ENCODE data around the gene CYP8B1. TPM values are rescaled to one million over a fixed set of nuclear protein-coding genes. Genes with fewer than 3 reads are reported as not detected.
A peak's percentile ranks its signal among the peaks of the same experiment; 100 is the strongest.

CYP8B1 gene
- total and polyA plus RNA-seq, 2 of the 8 experiments (the other 6 are each of a cell fraction or from before 2014, with no cell fraction given) = not detected

- H2BK12ac ChIP-seq (ENCODE audit: low read depth, low read length) = no peak overlapping the region
- CTCF ChIA-PET (ENCODE audit: partially characterized antibody) = interaction anchor here (0.6 to 1.1 kb wide), 2 partner anchors 12 to 39 kb away, joined by 3 read pairs; no protein-coding TSS in a partner anchor
- H4K5ac ChIP-seq (ENCODE audit: insufficient read length, low read depth, low read length) = no peak overlapping the region
- H3K4me2 ChIP-seq (ENCODE audit: insufficient read depth in 1 of 2, low read depth in 2 of 2, low read length in 2 of 2) = no peak overlapping the region
- H3K36me3 ChIP-seq (ENCODE audit: control insufficient read depth in 2 of 4, insufficient read depth in 4 of 4, low read length in 3 of 4) = no peaks in the 10 kb centered on the region
- no peaks in the 10 kb centered on the region for H4K20me1 ChIP-seq (replicated peaks in 1 of 2; ENCODE audit: control insufficient read depth in 1 of 2, insufficient read depth in 2 of 2, low read length in 2 of 2)
- WGBS, 2 experiments (ENCODE audit: extremely low coverage in 1 of 2, insufficient coverage in 1 of 2, insufficient read length in 1 of 2, insufficient replicate concordance in 2 of 2, low coverage in 1 of 2, low lambda C conversion rate in 2 of 2, missing lambda C conversion rate in 1 of 2) = 91% methylated on average over 8 of the region's 8 CpGs; no CpG with 5 or more reads in 1 of the 2 experiments
- H3K4me1 ChIP-seq (replicated peaks in 1 of 4; ENCODE audit: control insufficient read depth in 3 of 4, insufficient read depth in 4 of 4, low read length in 3 of 4) = no peaks in the 10 kb centered on the region; a peak in 1 of 7 replicates
- no peaks in the 10 kb centered on the region for H3K9me3 ChIP-seq (ENCODE audit: insufficient read depth in 2 of 2, low read depth in 1 of 2, low read length in 1 of 2)
- no peak overlapping the region for H3K14ac ChIP-seq (ENCODE audit: insufficient read length)
- no peak overlapping the region for H3K9ac ChIP-seq (replicated peaks in 1 of 4; ENCODE audit: extremely low read depth in 1 of 4, low read depth in 3 of 4, low read length in 3 of 4)
- no peak overlapping the region for H2BK120ac ChIP-seq (replicated peaks; ENCODE audit: low read depth, low read length)
- FAIRE-seq (no peak), DNase-seq (ENCODE audit: low read depth in 1 of 2, low spot score in 2 of 2) (no peak)
- no peak overlapping the region for H4K91ac ChIP-seq (replicated peaks; ENCODE audit: insufficient read length, low read length)
- no peak overlapping the region for H3K18ac ChIP-seq (ENCODE audit: extremely low read depth, low read length)
- H2AFZ ChIP-seq (ENCODE audit: low read length) = no peak overlapping the region
- H2AK5ac ChIP-seq (ENCODE audit: low read depth, low read length) = no peak overlapping the region
- no peaks in the 10 kb centered on the region for H3K79me2 ChIP-seq (ENCODE audit: control insufficient read depth in 1 of 2, insufficient read depth in 2 of 2, low read length in 2 of 2)
- H2BK15ac ChIP-seq (ENCODE audit: low read length) = peak overlapping the region; percentile 53; the same call in 1 of the 2 replicates
- no peak overlapping the region for H4K8ac ChIP-seq (ENCODE audit: extremely low read depth, insufficient read depth, low read length)
- H3K27ac ChIP-seq (ENCODE audit: low read depth, low read length) = no peak overlapping the region
- H3K79me1 ChIP-seq (ENCODE audit: low read depth, low read length) = no peaks in the 10 kb centered on the region
- H3K4me3 ChIP-seq (ENCODE audit: extremely low read depth in 1 of 4, insufficient read depth in 2 of 4, low read depth in 3 of 4, low read length in 4 of 4) = no peak overlapping the region
- H3K56ac ChIP-seq (replicated peaks; ENCODE audit: insufficient read length, low read depth, low read length) = no peak overlapping the region
- no peaks in the 10 kb centered on the region for H3K23me2 ChIP-seq (ENCODE audit: low read depth, low read length)
- no peaks in the 10 kb centered on the region for H3K27me3 ChIP-seq (replicated peaks in 1 of 4; ENCODE audit: control insufficient read depth in 3 of 4, extremely low read depth in 1 of 4, insufficient read depth in 3 of 4, low read length in 3 of 4)
- no peak overlapping the region for H3K4ac ChIP-seq (replicated peaks; ENCODE audit: insufficient read length, low read depth, low read length)
- H2BK20ac ChIP-seq (ENCODE audit: low read length) = no peak overlapping the region
- POLR2A ChIA-PET (ENCODE audit: partially characterized antibody) = no interaction called here
- H2BK5ac ChIP-seq (ENCODE audit: low read depth, low read length) = no peak overlapping the region
- H3K23ac ChIP-seq (ENCODE audit: insufficient read length) = no peak overlapping the region
- no peak for TF ChIP-seq SRF (IDR thresholded peaks at IDR 0.05; ENCODE audit: low read depth, low read length)
- TF ChIP-seq E2F6 (IDR thresholded peaks at IDR 0.05) = no peak
- TF ChIP-seq TAF7 (optimal IDR thresholded peaks at IDR 0.05; ENCODE audit: borderline replicate concordance, low read depth, low read length) = no peak
- no peak for TF ChIP-seq CBX8 (IDR thresholded peaks at IDR 0.05; ENCODE audit: borderline replicate concordance, low read depth, low read length)
- no peak for TF ChIP-seq EGR1 (IDR thresholded peaks at IDR 0.05; ENCODE audit: borderline replicate concordance, low read depth, low read length)
- TF ChIP-seq SP1 (IDR thresholded peaks at IDR 0.05; ENCODE audit: low read depth, low read length) = no peak
- no peak for TF ChIP-seq KDM4A (IDR thresholded peaks at IDR 0.05; ENCODE audit: low read depth, low read length, severe bottlenecking)
- no peak for TF ChIP-seq CBX5 (IDR thresholded peaks at IDR 0.05; ENCODE audit: low read depth, low read length)
- no peak for TF ChIP-seq RFX5 (IDR thresholded peaks at IDR 0.05; ENCODE audit: borderline replicate concordance, low read depth, low read length)
Measured at GRCh38 chr3:42900226-42901072, 24.8 kb upstream of the CYP8B1 start.

All from H1 (cell line).